ENCODE results near the gene HOMER1.
"Not testable (repeated sequence)": the region's sequence is repeated elsewhere in the genome, so short reads cannot be mapped to it uniquely, and the experiment has no call there.

The HOMER1 gene

DNA sequence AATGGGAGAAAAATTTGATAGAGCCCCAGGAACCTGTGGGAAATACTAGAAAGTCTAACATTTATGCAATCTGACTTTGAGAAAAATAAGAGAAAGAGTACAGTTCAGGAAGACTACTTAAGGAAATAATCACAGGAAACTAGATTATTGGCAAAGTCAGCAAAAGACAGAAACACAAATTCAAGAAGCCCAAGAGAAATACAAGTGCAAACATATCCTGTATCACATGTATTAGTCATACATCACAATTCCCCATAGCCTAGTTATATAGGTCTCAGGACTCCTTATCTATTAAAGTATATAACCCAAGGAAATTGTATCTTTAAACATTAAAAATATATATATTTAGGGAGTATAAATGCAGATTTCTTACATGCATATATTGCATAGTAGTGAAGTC is 100.8 kb downstream of the HOMER1 start:
- no peak for DNase-seq

DNA sequence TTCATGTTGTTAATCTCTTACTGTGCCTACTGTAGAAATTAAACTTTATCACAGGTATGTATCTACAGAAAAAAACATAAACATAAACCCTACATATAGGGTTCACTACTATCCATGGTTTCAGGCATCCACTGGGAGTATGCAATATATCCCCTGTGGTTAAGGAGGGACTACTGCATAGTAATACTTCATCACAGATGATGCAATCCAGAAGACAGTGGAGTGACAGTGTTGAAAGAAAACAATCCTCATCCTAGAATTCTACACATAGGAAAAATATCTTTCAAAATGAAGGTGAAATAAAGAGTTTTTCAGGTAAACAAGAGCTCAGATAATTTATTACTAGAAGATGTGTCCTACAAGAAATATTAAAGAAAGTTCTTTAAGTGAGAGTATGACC is 105.9 kb downstream of the HOMER1 start:
- no peak for DNase-seq

DNA sequence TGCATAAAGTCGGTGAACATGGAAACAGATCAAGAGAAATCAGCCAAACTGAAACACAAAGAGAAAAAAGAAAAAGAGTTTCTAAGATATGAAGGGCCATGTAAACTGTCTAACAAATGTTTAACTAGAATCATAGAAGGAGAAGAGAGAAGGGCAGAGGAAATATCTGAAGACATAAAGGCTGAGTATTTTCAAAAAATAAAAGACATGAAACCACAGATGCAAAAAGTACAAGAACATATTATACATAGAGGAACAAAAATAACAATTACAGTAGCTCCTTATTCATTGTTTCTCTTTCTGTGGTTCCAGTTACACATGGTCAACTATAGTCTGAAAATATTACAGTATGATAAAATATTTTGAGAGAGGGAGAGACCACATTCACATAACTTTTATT is 106.3 kb downstream of the HOMER1 start:
- no peak for DNase-seq

DNA sequence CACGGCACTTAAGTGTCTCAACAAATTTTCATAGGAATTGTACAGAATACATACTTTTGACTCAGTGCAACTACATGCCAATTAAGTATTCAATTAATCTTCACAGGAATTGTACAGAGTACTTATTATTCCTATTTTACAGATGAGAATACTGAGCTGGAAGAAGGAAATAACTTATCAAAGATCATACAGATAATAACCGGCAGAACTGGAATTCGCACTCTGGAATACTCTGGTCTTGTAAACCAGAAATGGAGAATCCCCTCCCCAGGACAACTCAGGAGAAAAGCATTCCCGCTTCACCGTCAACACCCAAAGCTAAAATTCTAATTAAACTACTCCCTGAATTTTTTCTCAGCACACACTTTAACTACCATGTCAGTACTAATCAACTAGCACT is 112.7 kb downstream of the HOMER1 start:
- DNase-seq: no peak

- no peak for DNase-seq
Measured at GRCh38 chr5:79399046-79399445, 114.9 kb downstream of the HOMER1 start.

DNA sequence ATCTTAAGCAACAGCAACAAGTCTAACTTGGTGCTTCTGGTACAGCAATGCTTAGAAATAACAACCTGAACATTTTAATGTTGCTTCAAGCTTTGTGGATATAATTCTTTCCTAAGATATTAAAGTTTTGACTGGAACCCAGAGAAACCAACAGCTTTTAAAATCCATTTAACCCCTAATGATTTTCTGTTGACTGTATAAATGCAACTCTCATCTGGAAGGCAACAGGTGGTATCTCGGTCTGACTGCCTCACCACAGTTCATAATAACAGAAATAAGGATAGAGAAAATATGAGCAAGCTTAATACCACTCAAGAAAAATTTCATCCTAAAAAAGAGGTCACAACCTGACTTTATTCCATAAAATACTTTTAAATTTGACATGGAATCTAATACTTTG is 116.9 kb downstream of the HOMER1 start:
- no peak for DNase-seq

GRCh38 chr5:79396265-79396664 is 117.7 kb downstream of the HOMER1 start:
- DNase-seq: no peak

DNA sequence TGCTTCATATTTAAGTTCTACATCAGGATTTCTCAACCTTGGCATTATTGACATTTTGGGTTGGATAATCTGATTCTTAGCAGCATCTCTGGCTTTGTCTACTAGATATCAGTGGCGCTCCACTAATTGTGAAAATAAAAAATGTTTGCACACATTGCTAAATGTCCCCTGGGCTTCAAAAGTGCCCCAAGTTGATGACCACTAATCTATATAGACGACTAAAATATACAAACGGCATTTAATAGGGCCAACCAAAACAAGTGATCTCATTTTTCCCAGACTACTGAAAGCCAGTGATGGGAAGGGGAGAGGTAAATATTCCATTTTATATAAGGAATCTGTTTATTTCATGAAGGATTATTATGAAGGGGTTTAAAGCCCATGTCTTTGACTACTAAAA is 118.6 kb downstream of the HOMER1 start:
- no peak for DNase-seq

- DNase-seq: no peak
Measured at GRCh38 chr5:79392776-79393175, 121.2 kb downstream of the HOMER1 start.

- DNase-seq: no peak
Measured at GRCh38 chr5:79386679-79387078, 127.3 kb downstream of the HOMER1 start.

DNA sequence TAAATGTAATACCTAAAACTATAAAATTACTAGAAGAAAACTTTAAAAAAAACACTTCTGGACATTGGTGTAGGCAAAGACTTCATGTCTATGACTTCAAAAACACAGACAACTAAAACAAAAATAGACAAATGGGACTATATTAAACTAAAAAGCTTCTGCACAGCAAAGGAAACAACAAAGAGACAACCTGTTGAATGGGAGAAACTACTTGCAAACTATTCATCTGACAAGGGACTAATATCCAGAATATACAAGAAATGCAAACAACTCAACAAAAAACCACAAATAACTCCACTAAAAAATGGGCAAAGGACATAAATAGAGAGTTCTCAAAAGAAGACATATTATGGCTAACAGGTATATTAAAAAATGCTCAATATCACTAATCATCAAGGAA is 128.8 kb downstream of the HOMER1 start:
- not testable (repeated sequence) for DNase-seq

- no peak for DNase-seq
Measured at GRCh38 chr5:79378510-79379186, 135.3 kb downstream of the HOMER1 start.

GRCh38 chr5:79357398-79357797 is 156.5 kb downstream of the HOMER1 start:
- no peak for DNase-seq

GRCh38 chr5:79349881-79350280 is 164.1 kb downstream of the HOMER1 start:
- DNase-seq: no peak

GRCh38 chr5:79349047-79349446 is 164.9 kb downstream of the HOMER1 start:
- no peak for DNase-seq

- DNase-seq: no peak
Measured at GRCh38 chr5:79346420-79346824, 167.5 kb downstream of the HOMER1 start.

DNA sequence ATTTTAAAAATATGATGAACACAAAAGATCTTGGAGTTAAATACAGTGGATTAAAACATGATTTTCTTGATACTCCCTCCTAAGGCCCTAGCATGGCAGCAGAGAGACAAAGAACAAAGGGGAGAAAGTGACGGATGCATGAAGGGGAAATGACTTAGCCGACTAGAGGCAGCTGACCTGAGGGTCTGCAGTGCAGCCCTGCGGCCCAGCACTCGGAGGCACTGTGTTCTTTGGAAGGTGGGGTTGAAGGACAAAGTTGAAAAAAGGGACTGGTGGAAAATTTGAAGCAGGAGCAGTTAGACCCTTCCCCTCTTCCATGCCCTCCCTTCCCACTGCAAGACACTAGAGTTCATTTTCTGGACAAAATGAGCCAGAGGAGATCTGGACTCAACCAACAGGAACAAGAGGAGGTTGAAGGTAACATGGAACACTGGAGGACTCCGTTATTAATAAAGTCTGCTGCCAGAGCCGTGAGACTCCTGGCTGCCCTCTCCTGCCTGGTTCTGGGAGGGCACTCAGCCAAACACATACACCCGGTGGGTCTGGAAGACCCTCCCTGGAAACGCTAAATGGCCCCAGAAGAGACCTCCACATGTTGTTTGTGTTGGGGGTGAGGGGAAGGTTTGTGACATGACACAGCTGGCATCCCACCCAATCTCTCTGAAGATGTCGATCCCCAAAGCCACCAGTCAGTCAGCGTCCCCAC is 179.9 kb downstream of the HOMER1 start:
- DNase-seq: no peak

DNA sequence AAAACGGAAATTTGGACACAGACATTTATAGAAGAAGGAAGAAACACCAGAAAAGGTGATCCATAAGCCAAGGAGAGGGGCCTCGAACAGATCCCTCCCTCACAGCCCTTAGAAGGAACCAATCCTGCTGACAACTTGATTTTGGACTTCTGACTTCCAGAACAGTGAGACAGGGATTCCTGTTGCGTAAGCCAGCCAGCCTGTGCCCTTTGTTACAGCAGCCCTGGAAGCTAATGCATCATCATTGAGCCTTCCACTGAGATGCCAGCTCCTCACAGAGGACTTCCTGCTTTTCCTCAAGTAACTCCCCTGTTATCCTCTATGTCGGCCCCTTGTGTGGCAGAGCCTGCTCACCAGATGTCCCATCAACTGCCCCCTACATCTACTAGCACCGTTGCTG is 183.9 kb downstream of the HOMER1 start:
- no peak for DNase-seq

GRCh38 chr5:79329453-79329852 is 184.5 kb downstream of the HOMER1 start:
- no peak for DNase-seq

Measured in stimulated activated naive CD4-positive, alpha-beta T cell (primary cell).